WERI-Rb-1 (cell line): ENCODE measurements around the gene EIF4E2.

Experiments used
- DNase-seq: peaks from one replicate; pipeline ENCODE4 v3.0.0-alpha.2; 2020
- H3K27ac ChIP-seq: fragments of 250-450 bp; sonication (Bioruptor Pico); 2 replicates; pipeline ENCODE4 v1.5.1; 2020; ENCODE audit warnings: mild to moderate bottlenecking, moderate library complexity
- H3K27me3 ChIP-seq: fragments of 250-450 bp; sonication (Bioruptor Pico); 2 replicates; pipeline ENCODE4 v1.5.1; 2021; ENCODE audit warnings: mild to moderate bottlenecking, low read depth, moderate library complexity; ENCODE audit not compliant: insufficient read depth, severe bottlenecking
- H3K36me3 ChIP-seq: fragments of 250-450 bp; sonication (Bioruptor Pico); 2 replicates; pipeline ENCODE4 v1.5.1; 2020; ENCODE audit warnings: mild to moderate bottlenecking, moderate library complexity
- H3K4me3 ChIP-seq: 2 replicates; pipeline ENCODE4 v1.5.1; 2011; ENCODE audit warnings: low read depth, mild to moderate bottlenecking, control low read depth, low read length
- H3K9me3 ChIP-seq: fragments of 250-450 bp; sonication (Bioruptor Pico); 2 replicates; pipeline ENCODE4 v1.5.1; 2021; ENCODE audit warnings: mild to moderate bottlenecking, moderate library complexity; ENCODE audit not compliant: severe bottlenecking
- CTCF ChIP-seq: IDR thresholded peaks from 2 replicates; pipeline ENCODE4 v1.5.1; 2011; ENCODE audit warnings: low read depth, mild to moderate bottlenecking, control low read depth, inconsistent platforms, low read length

The EIF4E2 gene

GRCh38 chr2:232533944-232534710 is 16.4 kb upstream of the EIF4E2 start:
- no peaks in the 10 kb centered on the region for H3K36me3 ChIP-seq
- no peaks in the 10 kb centered on the region for H3K27me3 ChIP-seq
- no peak for DNase-seq
- no peak for TF ChIP-seq CTCF
- H3K9me3 ChIP-seq: no peaks in the 10 kb centered on the region
- no peak overlapping the region for H3K27ac ChIP-seq
- no peak overlapping the region for H3K4me3 ChIP-seq

- no peak overlapping the region for H3K4me3 ChIP-seq
- no peak overlapping the region for H3K27ac ChIP-seq
- no peaks in the 10 kb centered on the region for H3K9me3 ChIP-seq
- DNase-seq: no peak
- no peak for TF ChIP-seq CTCF
- H3K27me3 ChIP-seq: no peaks in the 10 kb centered on the region
- no peaks in the 10 kb centered on the region for H3K36me3 ChIP-seq
Measured at GRCh38 chr2:232534940-232535651, 15.4 kb upstream of the EIF4E2 start.

- Histone ChIP-seq H3K9me3 (no peaks in the 10 kb centered on the region), H3K27ac (no peak overlapping the region), H3K36me3 (no peaks in the 10 kb centered on the region), H3K27me3 (no peaks in the 10 kb centered on the region), H3K4me3 (no peak overlapping the region)
- no peak for DNase-seq
- TF ChIP-seq CTCF: no peak
Measured at GRCh38 chr2:232535761-232536530, 14.5 kb upstream of the EIF4E2 start.

- Histone ChIP-seq H3K4me3 (no peak overlapping the region), H3K27me3 (no peaks in the 10 kb centered on the region), H3K9me3 (no peaks in the 10 kb centered on the region), H3K27ac (no peak overlapping the region), H3K36me3 (no peaks in the 10 kb centered on the region)
- TF ChIP-seq CTCF: peak; percentile 91
- peak; percentile 61 for DNase-seq
Measured at GRCh38 chr2:232537079-232537478, 13.4 kb upstream of the EIF4E2 start.

GRCh38 chr2:232537499-232537898 is 13.0 kb upstream of the EIF4E2 start:
- no peak for TF ChIP-seq CTCF
- Histone ChIP-seq H3K27ac (no peak overlapping the region), H3K4me3 (no peak overlapping the region), H3K36me3 (no peaks in the 10 kb centered on the region), H3K9me3 (no peaks in the 10 kb centered on the region), H3K27me3 (no peaks in the 10 kb centered on the region)
- DNase-seq: no peak
